SKM-1 (cell line): ENCODE data around the gene ATP6V0A4.
"Not testable (repeated sequence)": the region's sequence is repeated elsewhere in the genome, so short reads cannot be mapped to it uniquely, and the experiment has no call there.

Experiments used
- DNase-seq: peaks from one replicate; lab custom pipeline; 2025; ENCODE audit not compliant: unreplicated experiment; lab: John Stamatoyannopoulos, UW

ATP6V0A4 gene

GRCh38 chr7:138797715-138798320, at the start of gene ATP6V0A4, which contains the start of gene TMEM213:
ATP6V0A4 (minus strand) TSS chr7:138798196; CDS start chr7:138771247, 26,949 bp downstream.
TMEM213 (plus strand) TSS chr7:138797994; CDS start chr7:138798105, 111 bp downstream.
- DNase-seq, result no peak

- DNase-seq, result no peak
Observed at GRCh38 chr7:138845711-138846110, 47.7 kb upstream of the ATP6V0A4 start.

GRCh38 chr7:138843632-138844580, 45.9 kb upstream of the ATP6V0A4 start:
- no peak for DNase-seq

- no peak for DNase-seq
Observed at GRCh38 chr7:138842111-138842510, 44.1 kb upstream of the ATP6V0A4 start.

GRCh38 chr7:138838166-138838565, 40.2 kb upstream of the ATP6V0A4 start:
- DNase-seq, result no peak

GRCh38 chr7:138837627-138838026, 39.6 kb upstream of the ATP6V0A4 start:
- no peak for DNase-seq

- DNase-seq, result no peak
Observed at GRCh38 chr7:138835087-138835486, 37.1 kb upstream of the ATP6V0A4 start.

GRCh38 chr7:138834583-138834982, 36.6 kb upstream of the ATP6V0A4 start:
- DNase-seq, result no peak

GRCh38 chr7:138833596-138833995, 35.6 kb upstream of the ATP6V0A4 start:
- no peak for DNase-seq

GRCh38 chr7:138832966-138833365, 35.0 kb upstream of the ATP6V0A4 start:
- no peak for DNase-seq

GRCh38 chr7:138829335-138829734, 31.3 kb upstream of the ATP6V0A4 start:
- no peak for DNase-seq

- no peak for DNase-seq
Observed at GRCh38 chr7:138828302-138828701, 30.3 kb upstream of the ATP6V0A4 start.

GRCh38 chr7:138825049-138825721, 27.2 kb upstream of the ATP6V0A4 start:
- no peak for DNase-seq

- DNase-seq, result no peak
Observed at GRCh38 chr7:138822867-138823535, 25.0 kb upstream of the ATP6V0A4 start.

- no peak for DNase-seq
Observed at GRCh38 chr7:138821912-138822311, 23.9 kb upstream of the ATP6V0A4 start.

- no peak for DNase-seq
Observed at GRCh38 chr7:138819625-138820024, 21.6 kb upstream of the ATP6V0A4 start.

GRCh38 chr7:138816650-138817049, 18.7 kb upstream of the ATP6V0A4 start:
- DNase-seq, result no peak

GRCh38 chr7:138814816-138815332, 16.9 kb upstream of the ATP6V0A4 start:
- no peak for DNase-seq

- no peak for DNase-seq
Observed at GRCh38 chr7:138813945-138814344, 15.9 kb upstream of the ATP6V0A4 start.

- not testable (repeated sequence) for DNase-seq
Observed at GRCh38 chr7:138811327-138811726, 13.3 kb upstream of the ATP6V0A4 start.

GRCh38 chr7:138809346-138809745, 11.3 kb upstream of the ATP6V0A4 start:
- DNase-seq, result no peak
